ENCODE measurements around the gene UFC1. TPM values are rescaled to one million over a fixed set of nuclear protein-coding genes. Genes with fewer than 3 reads are reported as not detected.

Gene UFC1
- total and polyA plus RNA-seq, 2 of the 13 experiments (the other 11 are each of a cell fraction or from before 2014, with no cell fraction given) = 72.8 to 85.2 TPM

DNA sequence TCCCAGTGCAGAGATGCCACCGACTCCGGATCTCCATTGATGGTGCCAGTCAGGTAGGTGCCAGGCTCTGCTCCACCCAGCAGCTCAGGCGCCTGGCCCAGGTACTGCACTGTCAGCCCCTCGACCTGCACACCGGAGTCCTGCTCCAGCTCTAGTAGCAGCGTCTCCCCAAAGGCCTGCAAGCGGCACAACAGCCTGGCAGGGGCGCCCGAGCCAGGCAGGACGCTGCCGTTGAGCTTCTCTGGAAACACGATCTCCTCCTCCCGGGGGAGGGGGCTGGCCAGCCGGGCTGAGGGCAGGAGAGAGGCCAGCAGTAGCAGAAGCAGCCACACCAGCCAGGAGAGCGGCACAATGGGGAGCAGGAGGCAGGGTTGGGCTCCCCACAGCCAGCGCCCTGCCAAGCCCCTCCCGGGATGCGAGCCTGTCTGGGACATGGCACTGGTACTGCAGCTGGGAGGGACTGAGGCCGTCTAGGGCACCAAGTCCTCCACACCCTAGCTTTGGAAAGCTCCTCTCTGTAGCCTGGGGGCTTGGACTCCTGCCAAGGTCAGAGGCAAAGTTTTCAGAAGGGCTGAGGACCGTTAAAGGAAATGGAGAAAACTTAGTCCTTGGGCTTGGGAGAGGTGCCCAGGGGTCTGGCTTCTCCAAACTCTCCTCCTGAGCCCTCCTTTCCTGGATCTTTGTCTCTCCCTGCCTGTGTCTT, 44.6 kb downstream of the UFC1 start (continued):
- no peak for TF ChIP-seq MAFK (conservative IDR thresholded peaks at IDR 0.05 in 1 of 2, IDR thresholded peaks at IDR 0.05 in 1 of 2; ENCODE audit: low read length in 2 of 2)
- TF ChIP-seq, protein P1, sequence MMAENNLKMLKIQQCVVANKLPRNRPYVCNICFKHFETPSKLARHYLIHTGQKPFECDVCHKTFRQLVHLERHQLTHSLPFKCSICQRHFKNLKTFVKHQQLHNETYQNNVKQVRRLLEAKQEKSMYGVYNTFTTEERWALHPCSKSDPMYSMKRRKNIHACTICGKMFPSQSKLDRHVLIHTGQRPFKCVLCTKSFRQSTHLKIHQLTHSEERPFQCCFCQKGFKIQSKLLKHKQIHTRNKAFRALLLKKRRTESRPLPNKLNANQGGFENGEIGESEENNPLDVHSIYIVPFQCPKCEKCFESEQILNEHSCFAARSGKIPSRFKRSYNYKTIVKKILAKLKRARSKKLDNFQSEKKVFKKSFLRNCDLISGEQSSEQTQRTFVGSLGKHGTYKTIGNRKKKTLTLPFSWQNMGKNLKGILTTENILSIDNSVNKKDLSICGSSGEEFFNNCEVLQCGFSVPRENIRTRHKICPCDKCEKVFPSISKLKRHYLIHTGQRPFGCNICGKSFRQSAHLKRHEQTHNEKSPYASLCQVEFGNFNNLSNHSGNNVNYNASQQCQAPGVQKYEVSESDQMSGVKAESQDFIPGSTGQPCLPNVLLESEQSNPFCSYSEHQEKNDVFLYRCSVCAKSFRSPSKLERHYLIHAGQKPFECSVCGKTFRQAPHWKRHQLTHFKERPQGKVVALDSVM (CRISPR knock-in tag; IDR thresholded peaks at IDR 0.05) = 0 out of 2 replicates have a peak, but pooled peaks have one; percentile 24
- TF ChIP-seq, protein P2, sequence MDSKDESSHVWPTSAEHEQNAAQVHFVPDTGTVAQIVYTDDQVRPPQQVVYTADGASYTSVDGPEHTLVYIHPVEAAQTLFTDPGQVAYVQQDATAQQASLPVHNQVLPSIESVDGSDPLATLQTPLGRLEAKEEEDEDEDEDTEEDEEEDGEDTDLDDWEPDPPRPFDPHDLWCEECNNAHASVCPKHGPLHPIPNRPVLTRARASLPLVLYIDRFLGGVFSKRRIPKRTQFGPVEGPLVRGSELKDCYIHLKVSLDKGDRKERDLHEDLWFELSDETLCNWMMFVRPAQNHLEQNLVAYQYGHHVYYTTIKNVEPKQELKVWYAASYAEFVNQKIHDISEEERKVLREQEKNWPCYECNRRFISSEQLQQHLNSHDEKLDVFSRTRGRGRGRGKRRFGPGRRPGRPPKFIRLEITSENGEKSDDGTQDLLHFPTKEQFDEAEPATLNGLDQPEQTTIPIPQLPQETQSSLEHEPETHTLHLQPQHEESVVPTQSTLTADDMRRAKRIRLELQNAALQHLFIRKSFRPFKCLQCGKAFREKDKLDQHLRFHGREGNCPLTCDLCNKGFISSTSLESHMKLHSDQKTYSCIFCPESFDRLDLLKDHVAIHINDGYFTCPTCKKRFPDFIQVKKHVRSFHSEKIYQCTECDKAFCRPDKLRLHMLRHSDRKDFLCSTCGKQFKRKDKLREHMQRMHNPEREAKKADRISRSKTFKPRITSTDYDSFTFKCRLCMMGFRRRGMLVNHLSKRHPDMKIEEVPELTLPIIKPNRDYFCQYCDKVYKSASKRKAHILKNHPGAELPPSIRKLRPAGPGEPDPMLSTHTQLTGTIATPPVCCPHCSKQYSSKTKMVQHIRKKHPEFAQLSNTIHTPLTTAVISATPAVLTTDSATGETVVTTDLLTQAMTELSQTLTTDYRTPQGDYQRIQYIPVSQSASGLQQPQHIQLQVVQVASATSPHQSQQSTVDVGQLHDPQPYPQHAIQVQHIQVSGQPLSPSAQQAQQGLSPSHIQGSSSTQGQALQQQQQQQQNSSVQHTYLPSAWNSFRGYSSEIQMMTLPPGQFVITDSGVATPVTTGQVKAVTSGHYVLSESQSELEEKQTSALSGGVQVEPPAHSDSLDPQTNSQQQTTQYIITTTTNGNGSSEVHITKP (CRISPR knock-in tag; IDR thresholded peaks at IDR 0.05; ENCODE audit: low read depth) = no peak
- peak; percentile 77; the same call in 1 of the 2 replicates for TF ChIP-seq ARID2 (CRISPR knock-in tag; IDR thresholded peaks at IDR 0.05; ENCODE audit: borderline replicate concordance)
- TF ChIP-seq, protein P3, sequence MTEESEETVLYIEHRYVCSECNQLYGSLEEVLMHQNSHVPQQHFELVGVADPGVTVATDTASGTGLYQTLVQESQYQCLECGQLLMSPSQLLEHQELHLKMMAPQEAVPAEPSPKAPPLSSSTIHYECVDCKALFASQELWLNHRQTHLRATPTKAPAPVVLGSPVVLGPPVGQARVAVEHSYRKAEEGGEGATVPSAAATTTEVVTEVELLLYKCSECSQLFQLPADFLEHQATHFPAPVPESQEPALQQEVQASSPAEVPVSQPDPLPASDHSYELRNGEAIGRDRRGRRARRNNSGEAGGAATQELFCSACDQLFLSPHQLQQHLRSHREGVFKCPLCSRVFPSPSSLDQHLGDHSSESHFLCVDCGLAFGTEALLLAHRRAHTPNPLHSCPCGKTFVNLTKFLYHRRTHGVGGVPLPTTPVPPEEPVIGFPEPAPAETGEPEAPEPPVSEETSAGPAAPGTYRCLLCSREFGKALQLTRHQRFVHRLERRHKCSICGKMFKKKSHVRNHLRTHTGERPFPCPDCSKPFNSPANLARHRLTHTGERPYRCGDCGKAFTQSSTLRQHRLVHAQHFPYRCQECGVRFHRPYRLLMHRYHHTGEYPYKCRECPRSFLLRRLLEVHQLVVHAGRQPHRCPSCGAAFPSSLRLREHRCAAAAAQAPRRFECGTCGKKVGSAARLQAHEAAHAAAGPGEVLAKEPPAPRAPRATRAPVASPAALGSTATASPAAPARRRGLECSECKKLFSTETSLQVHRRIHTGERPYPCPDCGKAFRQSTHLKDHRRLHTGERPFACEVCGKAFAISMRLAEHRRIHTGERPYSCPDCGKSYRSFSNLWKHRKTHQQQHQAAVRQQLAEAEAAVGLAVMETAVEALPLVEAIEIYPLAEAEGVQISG (CRISPR knock-in tag; IDR thresholded peaks at IDR 0.05) = peak; percentile 29; the same call in 1 of the 2 replicates
- peak; percentile 50 for TF ChIP-seq TAF15 (IDR thresholded peaks at IDR 0.05; ENCODE audit: low read depth, low read length, poor library complexity, severe bottlenecking)
- TF ChIP-seq ZNF768 (CRISPR knock-in tag; IDR thresholded peaks at IDR 0.05) = 0 out of 2 replicates have a peak, but pooled peaks have one; percentile 19
- TF ChIP-seq FOXK1 (CRISPR knock-in tag; IDR thresholded peaks at IDR 0.05; ENCODE audit: borderline replicate concordance, low read depth) = 0 out of 2 replicates have a peak, but pooled peaks have one; percentile 9
- TF ChIP-seq, protein P4, sequence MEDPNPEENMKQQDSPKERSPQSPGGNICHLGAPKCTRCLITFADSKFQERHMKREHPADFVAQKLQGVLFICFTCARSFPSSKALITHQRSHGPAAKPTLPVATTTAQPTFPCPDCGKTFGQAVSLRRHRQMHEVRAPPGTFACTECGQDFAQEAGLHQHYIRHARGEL (CRISPR knock-in tag; IDR thresholded peaks at IDR 0.05) = 0 out of 2 replicates have a peak, but pooled peaks have one; percentile 68
- TF ChIP-seq, protein P5, sequence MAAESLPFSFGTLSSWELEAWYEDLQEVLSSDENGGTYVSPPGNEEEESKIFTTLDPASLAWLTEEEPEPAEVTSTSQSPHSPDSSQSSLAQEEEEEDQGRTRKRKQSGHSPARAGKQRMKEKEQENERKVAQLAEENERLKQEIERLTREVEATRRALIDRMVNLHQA (CRISPR knock-in tag; IDR thresholded peaks at IDR 0.05) = no peak
- TF ChIP-seq, protein P6, sequence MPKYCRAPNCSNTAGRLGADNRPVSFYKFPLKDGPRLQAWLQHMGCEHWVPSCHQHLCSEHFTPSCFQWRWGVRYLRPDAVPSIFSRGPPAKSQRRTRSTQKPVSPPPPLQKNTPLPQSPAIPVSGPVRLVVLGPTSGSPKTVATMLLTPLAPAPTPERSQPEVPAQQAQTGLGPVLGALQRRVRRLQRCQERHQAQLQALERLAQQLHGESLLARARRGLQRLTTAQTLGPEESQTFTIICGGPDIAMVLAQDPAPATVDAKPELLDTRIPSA (CRISPR knock-in tag; IDR thresholded peaks at IDR 0.05; ENCODE audit: borderline replicate concordance) = 0 out of 2 replicates have a peak, but pooled peaks have one; percentile 35
- TF ChIP-seq IKZF4 (CRISPR knock-in tag; IDR thresholded peaks at IDR 0.05; ENCODE audit: borderline replicate concordance, low read depth, not compliant biosample characterization) = peak; percentile 66
- no peak for TF ChIP-seq ZNF775 (CRISPR knock-in tag; IDR thresholded peaks at IDR 0.05; ENCODE audit: borderline replicate concordance)
- TF ChIP-seq ZNF605 (CRISPR knock-in tag; IDR thresholded peaks at IDR 0.05) = peak; percentile 62; the same call in 1 of the 2 replicates

Measured in HepG2 (cell line).